NOMO-1 (cell line): Measurements from ENCODE around the gene THADA.
A peak's percentile ranks its signal among the peaks of the same experiment; 100 is the strongest.

Experiments
- DNase-seq, 2 experiments: peaks; one replicate each; lab custom pipeline; 2025; ENCODE audit not compliant: unreplicated experiment in 2 of 2; lab: John Stamatoyannopoulos, UW

THADA gene

DNA sequence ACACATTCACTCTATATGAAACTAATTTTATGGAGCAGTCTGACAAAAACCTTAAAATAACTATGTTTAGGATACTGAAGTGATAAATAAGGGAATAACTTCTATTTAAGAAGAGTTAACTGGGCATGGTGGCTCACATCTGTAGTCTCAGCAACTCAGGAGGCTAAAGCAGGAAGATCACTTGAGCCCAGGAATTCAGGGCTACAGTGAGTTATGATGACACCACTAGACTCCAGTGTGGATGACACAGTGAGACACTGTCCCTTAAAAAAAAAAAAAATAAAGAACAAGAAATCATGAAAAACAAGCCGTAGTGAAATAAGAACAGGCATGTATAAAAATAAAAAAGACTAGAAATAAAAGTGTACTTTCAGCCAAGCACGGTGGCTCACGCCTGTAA, 82.0 kb downstream of the THADA start:
- DNase-seq = no peak

DNA sequence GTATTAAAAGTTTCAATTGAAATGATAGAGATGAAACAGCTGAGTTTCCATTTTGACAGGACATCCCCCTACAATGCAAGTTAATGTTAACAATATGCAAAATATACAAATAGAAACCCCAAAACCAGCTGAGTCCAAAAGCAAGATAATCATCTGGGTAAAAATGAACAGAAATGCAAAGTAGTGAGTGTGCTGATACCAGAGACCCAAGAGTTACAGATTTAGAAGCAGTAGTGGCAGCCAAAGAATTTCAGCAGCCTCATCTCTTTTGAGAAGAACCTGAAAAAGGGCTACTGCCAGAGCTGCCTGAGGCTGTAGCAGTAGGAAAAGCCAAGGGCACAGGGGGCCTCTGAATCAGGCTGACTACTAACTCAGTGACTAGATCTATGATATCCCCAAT, 82.6 kb downstream of the THADA start:
- no peak for DNase-seq

GRCh38 chr2:43511199-43511598, 84.6 kb downstream of the THADA start:
- no peak for DNase-seq

DNA sequence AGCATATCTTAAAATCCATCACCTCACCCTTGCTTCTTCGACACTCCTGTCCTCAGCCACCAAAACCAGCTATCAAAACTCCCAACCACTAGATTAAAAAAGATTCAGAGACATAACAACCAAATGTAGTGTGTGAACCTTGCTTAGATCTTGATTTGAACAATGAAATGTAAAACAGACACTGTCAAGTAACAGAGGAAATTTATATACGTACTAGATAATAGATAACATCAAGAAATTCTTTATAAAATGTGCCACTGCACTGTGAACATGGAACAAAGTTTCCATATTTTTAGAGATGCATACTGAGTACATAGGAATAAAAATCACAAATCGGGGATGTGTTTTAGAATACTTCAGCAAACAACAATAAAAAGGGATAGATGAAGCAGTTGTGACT, 86.0 kb downstream of the THADA start:
- DNase-seq = no peak

DNA sequence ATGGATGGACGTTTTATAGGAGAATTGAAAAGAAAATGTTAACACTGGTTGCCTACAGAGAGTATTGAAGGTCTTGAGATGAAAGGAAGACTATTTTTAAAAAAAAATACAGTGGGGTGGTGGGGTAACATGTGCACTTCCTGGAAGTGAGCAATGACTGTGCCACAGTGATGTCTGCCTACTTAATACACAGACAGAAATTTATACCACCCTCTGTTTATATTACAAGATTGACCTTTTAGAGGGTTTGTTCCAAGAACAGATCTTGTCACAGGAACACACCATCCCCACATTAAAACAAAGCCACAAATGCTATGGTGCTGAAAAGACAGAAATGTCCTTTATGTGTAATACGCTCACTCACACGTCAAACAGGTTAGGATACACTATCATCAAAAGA, 87.6 kb downstream of the THADA start:
- DNase-seq = no peak

DNA sequence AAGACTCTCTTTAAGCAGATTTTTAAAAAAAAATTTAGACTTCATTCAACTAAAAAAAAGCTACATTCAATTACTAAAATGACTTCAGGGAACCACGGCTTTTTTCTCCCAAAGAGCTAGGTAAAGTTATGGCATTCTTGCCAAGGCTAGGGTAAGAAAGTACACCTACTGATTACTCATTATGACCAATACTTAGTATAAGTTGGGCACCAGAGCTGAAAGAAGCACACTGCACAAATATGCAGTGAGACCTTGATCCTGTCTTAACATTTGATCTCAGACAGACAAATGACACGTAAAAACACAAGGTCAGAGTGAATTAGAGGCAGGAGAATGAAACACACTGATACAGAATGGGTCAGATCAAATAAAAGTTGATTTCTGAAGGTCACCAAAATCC, 88.7 kb downstream of the THADA start:
- DNase-seq = no peak

DNA sequence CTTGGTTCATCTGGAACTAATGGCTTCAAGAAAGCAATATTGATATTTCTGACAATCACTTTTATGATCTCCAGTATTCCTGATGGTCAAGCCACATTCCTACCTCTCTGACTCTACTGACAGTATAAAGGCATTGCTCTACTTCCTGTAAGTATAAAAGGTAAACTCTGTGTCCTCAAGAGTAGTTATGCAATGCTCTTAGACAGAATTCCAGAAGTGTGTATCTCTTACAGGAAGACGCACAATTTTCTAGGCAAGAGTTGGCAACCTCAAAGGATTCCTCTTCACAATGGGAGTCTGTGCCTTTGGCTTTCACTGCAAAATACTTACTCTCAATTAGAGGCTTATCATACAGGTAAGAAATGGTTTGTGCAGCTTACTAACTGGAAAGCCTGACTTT, 100.1 kb downstream of the THADA start:
- DNase-seq = no peak

DNA sequence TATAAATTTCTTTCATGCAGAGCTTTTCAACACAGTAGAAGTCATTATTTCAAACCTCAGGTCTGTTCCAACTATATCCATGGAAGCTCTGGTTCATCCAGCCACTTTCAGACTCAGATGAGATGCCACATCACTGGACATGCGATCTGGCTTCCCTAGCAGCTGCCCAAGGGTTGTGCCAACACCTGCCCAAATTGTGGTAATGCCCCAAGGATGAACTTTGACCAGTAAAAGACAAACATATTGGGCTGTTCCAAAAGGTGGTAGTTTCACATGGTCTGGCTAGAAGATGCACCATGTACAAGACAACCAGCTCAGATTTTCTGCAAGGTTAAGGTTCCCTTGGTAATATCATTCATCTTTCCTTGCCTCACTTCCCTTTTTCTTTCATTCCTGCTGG, 101.9 kb downstream of the THADA start:
- DNase-seq = no peak

- DNase-seq = peak in 1 of 2 experiments; percentile 31
These were observed 104.7 kb downstream of the THADA start for GRCh38 chr2:43491065-43491639.

DNA sequence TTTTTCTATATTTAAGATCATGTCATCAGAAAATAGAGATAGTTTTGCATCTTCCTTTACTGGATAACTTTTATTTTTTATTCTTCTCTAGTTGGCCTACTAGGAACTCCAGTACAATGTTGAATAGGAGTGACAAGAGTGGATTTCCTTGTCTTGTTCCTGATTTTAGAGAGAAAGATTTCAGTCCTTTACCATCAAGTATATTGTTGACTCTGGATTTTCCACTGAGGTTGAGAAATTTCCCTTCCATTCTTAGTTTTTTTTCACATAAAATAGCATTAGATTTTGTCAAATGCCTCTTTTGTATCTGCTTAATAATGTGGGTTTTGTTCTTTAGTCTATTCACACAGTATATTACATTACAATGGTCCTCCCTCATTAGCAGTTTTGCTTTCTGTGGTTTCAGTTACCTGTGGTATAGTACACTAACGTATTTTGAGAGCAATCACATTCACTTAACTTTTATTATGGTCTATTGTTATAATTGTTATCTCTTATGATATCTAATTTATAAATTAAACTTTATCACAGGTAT, 105.5 kb downstream of the THADA start:
- no peak for DNase-seq

GRCh38 chr2:43488737-43489136, 107.1 kb downstream of the THADA start:
- DNase-seq = no peak

DNA sequence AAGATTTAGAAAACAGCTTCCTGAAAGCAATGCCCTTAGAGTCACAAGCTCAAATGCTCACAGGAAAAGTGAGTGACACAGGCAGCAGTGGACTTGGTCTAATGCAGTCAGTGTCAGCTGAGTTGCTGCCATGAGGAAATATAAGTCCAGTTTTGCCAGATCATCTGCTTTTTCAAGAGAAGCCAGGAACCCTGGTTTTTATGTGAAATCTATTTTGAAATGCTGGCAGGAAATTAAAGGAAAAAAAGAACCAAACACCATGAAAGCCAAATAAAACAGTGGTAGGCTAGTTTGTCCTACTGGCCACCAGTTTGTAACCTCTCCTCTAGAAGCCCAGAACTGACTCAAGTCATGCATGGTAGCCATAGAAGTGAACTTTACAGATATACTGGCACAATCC, 109.2 kb downstream of the THADA start:
- DNase-seq = no peak

- peak; percentile 36 to 85 for DNase-seq
These were observed 111.4 kb downstream of the THADA start for GRCh38 chr2:43484323-43484930.

DNA sequence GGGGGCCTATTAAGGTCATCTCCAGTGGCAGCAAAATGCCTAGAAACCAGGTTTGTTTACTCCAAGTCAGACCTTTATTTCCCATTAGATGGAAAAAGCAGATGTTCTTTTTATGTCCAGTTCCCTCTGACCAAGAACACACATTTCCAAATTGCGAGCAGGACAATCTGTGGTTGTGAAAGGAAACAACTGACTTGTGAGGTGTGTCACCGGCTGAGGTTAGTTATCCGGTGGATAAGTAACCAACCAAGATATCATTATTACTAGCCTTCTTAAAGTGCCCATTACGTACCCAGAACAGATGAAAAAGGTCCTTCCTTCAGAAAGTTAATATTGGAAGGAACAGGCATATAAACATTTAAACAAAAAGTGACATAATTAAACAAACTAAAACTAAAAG, 112.9 kb downstream of the THADA start:
- DNase-seq = peak in 1 of 2 experiments; percentile 62

DNA sequence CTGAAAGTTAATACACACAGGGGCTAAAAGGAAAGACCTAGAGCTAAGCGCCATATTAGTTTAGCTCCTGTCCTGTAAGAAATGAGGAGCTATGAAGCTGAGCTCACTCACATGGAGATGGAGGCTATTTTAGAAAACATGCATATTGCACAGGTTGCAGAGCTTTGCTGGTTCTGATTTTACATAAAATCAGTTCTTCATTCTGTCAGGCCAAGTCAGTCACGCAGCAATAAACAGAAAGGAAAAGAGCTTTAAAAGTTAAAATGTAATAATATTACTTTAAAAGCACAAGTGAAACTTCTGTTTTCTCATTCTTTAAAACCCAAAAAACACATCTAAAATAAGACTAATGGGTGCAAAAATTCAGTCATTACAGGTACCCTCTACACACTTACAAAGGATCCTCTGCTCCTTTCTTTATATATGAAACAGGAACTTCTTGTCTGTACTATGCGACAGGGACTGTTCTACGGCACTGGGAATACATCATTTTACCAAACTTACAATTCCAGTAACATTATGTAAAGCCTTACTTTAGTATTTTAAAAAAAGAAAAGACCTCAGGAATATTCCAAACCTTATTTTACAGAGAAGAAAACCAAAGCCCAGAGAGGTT, 113.8 kb downstream of the THADA start:
- no peak for DNase-seq

DNA sequence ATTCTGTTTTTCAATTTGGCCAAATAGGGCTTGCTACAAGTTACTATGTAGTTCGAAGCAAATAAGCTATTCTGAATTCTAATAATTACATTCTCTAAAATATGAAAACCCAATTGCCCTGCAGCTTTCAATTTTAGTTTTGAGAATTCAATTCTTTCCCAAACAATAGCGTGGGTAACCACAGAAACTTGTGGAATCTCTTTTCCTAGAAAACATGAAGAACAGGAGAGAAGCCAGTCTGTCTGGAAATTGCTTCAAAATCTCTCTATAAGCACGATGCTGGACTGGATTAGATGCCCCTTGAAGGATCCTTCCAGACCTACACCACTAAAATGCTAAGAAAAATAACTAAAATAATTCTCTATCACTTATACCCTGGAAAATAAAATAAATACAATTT, 115.0 kb downstream of the THADA start:
- no peak for DNase-seq

GRCh38 chr2:43478412-43479086, 117.3 kb downstream of the THADA start:
- DNase-seq = no peak

- no peak for DNase-seq
These were observed 119.9 kb downstream of the THADA start for GRCh38 chr2:43475922-43476321.

DNA sequence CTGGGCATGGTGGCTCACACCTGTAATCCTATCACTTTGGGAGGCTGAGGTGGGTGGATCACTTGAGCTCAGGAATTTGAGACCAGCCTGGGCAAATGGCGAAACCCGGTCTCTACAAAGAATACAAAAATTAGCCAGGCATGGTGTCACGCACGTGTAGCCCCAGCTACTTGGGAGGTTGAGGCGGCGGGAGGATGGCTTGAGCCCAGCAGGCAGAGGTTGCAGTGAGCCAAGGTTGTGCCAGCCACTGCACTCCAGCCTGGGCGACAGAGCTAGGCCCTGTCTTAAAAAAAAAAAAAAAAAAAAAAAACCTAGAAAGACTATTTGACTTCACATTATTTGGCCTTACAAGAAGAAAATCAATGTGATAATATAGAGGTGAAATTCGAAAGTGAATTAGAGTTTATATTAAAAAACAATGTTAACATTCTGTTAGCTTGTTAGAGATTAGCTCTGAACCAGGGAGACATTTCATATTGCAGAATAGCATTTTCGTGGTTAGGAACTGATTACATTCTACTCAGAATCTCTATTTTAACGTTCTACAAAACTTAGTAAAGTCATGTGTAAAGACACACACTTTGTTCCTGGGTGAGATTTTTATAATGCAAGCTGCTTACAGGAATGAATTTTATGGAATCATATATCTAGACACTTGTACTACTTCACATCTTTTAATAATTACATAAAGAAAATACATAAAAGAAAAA, 120.5 kb downstream of the THADA start:
- no peak for DNase-seq

- DNase-seq = no peak
These were observed 121.6 kb downstream of the THADA start for GRCh38 chr2:43474273-43474672.

DNA sequence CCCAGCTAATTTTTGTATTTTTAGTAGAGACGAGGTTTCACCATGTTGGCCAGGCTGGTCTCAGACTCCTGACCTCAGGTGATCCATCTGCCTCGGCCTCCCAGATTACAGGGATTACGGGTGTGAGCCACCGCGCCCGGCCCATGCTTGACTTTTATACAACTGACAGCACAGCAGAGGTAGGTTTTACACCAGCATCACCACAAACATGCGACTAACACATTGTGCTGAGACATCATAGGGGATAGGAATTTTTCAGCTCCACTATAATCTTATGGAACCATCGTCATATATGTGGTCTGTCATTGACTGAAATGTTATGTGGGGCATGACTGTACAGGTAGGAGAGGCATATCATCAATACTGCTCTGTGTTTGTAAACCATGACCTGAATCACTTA, 122.1 kb downstream of the THADA start:
- DNase-seq = no peak
